Measurements from ENCODE around the gene VSIG10L2. TPM values are rescaled to one million over a fixed set of nuclear protein-coding genes. Genes with fewer than 3 reads are reported as not detected.

VSIG10L2 gene
- total and polyA plus RNA-seq, 2 donors from 2014 or later, result not detected

DNA sequence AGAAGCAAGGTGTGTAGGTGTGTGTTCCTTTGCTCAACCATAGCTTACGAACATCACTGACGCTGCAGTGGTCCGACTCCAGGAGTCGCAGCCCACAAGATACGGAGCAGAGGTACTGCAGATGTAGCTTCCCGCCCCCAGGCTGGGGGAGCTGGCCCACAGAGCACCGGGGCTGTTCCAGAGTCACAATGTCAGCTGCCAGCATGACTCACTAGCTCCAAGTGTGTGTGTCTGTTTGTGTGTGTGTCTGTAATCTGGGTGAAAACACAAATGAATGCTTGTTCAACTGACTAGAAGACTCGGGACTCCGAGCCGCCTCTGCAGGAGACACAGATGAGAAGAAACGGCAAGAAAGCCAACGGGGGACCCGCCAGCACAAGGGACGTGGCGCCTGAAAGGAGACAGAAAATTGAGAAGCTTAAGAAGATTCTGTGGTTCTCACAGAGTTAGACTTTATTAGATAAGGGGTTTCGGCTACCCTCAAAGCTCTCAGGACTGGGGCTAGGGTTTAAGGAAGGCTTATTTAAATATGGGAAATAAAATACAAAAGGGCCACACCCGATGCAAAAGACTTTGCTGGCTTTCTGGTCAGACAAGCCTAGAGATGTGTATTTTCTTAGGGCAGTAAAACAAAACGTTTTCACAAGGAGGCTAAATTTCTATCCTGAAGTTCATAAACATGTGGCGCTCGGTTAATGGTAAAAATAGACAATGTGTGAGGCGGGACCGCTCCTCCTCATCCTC is 10.7 kb downstream of the VSIG10L2 start:
- H3K9ac ChIP-seq (ENCODE audit: low read length in 3 of 3), result no peak overlapping the region
- H3K27me3 ChIP-seq (ENCODE audit: control insufficient read depth, insufficient read depth, low read length), result no peaks in the 10 kb centered on the region
- FAIRE-seq (no peak), DNase-seq (no peak)
- TF ChIP-seq, protein P1, sequence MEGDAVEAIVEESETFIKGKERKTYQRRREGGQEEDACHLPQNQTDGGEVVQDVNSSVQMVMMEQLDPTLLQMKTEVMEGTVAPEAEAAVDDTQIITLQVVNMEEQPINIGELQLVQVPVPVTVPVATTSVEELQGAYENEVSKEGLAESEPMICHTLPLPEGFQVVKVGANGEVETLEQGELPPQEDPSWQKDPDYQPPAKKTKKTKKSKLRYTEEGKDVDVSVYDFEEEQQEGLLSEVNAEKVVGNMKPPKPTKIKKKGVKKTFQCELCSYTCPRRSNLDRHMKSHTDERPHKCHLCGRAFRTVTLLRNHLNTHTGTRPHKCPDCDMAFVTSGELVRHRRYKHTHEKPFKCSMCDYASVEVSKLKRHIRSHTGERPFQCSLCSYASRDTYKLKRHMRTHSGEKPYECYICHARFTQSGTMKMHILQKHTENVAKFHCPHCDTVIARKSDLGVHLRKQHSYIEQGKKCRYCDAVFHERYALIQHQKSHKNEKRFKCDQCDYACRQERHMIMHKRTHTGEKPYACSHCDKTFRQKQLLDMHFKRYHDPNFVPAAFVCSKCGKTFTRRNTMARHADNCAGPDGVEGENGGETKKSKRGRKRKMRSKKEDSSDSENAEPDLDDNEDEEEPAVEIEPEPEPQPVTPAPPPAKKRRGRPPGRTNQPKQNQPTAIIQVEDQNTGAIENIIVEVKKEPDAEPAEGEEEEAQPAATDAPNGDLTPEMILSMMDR (IDR thresholded peaks at IDR 0.05; ENCODE audit: borderline replicate concordance, extremely low read depth, insufficient read depth), result no peak
- H3K4me3 ChIP-seq (ENCODE audit: low read length in 3 of 3), result no peak overlapping the region
- H3K27ac ChIP-seq (ENCODE audit: low read depth in 2 of 2, low read length in 2 of 2), result no peak overlapping the region
- H3K9me3 ChIP-seq (ENCODE audit: control insufficient read depth in 2 of 3, insufficient read depth in 1 of 3, low read length in 3 of 3), result no peaks in the 10 kb centered on the region
- no peaks in the 10 kb centered on the region for H3K4me1 ChIP-seq (ENCODE audit: control insufficient read depth in 2 of 3, insufficient read depth in 2 of 3, low read depth in 1 of 3, low read length in 3 of 3)
- no peaks in the 10 kb centered on the region for H3K36me3 ChIP-seq (ENCODE audit: control insufficient read depth in 2 of 3, insufficient read depth in 3 of 3, low read length in 3 of 3)
- intact Hi-C loops (cut with DNase I), result no loop called here

DNA sequence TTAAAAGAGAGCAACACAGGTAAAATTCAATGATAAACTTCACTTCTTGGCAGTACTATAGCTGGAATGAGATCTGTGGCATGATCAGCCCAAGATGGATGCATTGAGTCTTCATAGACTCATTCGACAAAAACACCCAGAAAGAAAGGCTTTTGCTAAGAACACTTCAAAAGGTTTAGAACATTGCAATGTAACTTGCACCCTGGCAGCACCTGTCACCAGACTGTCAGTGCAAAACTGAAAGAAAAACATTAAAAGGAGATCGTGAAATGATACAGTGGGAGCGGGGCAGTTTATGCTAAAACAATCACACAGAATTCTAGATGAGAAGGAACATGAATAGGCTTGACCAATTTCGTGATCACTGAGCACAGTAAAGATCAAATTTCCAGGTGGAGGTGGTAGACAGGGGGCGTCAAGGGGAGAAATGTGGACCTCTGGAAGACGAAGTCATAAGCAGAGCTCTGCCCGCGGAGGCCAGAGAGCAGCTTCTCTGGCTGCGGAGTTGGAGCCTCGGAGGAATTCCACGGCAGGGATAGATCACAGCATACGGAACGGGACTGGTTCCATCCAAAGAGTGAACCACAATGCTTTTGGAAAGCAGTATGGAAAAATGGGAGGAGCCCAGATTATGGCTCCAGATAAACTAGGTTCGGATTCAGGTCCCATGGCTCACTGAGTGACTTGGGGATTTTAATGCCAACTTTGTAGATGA is 11.9 kb downstream of the VSIG10L2 start:
- H3K4me3 ChIP-seq (ENCODE audit: low read length in 3 of 3), result no peak overlapping the region
- H3K4me1 ChIP-seq (ENCODE audit: control insufficient read depth in 2 of 3, insufficient read depth in 2 of 3, low read depth in 1 of 3, low read length in 3 of 3), result no peaks in the 10 kb centered on the region
- no peaks in the 10 kb centered on the region for H3K36me3 ChIP-seq (ENCODE audit: control insufficient read depth in 2 of 3, insufficient read depth in 3 of 3, low read length in 3 of 3)
- FAIRE-seq, result no peak
- H3K27ac ChIP-seq (ENCODE audit: low read depth in 2 of 2, low read length in 2 of 2), result no peak overlapping the region
- no peaks in the 10 kb centered on the region for H3K27me3 ChIP-seq (ENCODE audit: control insufficient read depth, insufficient read depth, low read length)
- intact Hi-C loops (cut with DNase I), result no loop called here
- TF ChIP-seq, protein P1 (IDR thresholded peaks at IDR 0.05; ENCODE audit: borderline replicate concordance, extremely low read depth, insufficient read depth), result no peak
- no peak for DNase-seq
- H3K9ac ChIP-seq (ENCODE audit: low read length in 3 of 3), result no peak overlapping the region
- H3K9me3 ChIP-seq (ENCODE audit: control insufficient read depth in 2 of 3, insufficient read depth in 1 of 3, low read length in 3 of 3), result no peaks in the 10 kb centered on the region

DNA sequence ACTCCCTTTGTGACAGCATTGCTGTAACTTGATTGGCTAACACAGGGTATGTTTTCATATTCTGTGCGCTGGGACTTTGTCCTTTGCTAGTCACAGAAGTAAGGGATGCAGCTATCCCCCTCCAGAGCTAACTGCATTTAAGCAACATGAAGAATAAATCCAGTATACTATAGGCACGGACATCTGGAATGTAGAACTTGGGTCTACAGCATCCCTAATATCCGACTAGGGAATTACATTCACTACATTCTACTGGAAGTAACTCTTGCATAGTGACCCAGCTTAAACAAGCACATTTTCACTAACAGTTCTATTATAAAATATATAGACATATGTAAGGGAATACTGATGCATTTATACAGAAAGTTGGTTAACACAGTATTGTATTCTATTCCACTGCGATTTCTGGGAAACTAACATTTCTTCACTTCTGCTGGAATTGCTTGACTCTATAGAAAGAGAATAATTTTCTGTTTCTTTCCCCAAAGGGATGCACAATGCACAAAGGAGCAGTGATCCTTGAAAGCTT is 13.1 kb downstream of the VSIG10L2 start:
- FAIRE-seq (no peak), DNase-seq (no peak)
- Histone ChIP-seq H3K36me3 (ENCODE audit: control insufficient read depth in 2 of 3, insufficient read depth in 3 of 3, low read length in 3 of 3) (no peaks in the 10 kb centered on the region), H3K9me3 (ENCODE audit: control insufficient read depth in 2 of 3, insufficient read depth in 1 of 3, low read length in 3 of 3) (no peaks in the 10 kb centered on the region), H3K27ac (ENCODE audit: low read depth in 2 of 2, low read length in 2 of 2) (no peak overlapping the region), H3K4me3 (ENCODE audit: low read length in 3 of 3) (no peak overlapping the region), H3K27me3 (ENCODE audit: control insufficient read depth, insufficient read depth, low read length) (no peaks in the 10 kb centered on the region), H3K9ac (ENCODE audit: low read length in 3 of 3) (no peak overlapping the region), H3K4me1 (ENCODE audit: control insufficient read depth in 2 of 3, insufficient read depth in 2 of 3, low read depth in 1 of 3, low read length in 3 of 3) (no peaks in the 10 kb centered on the region)
- intact Hi-C loops (cut with DNase I), result no loop called here
- TF ChIP-seq, protein P1 (IDR thresholded peaks at IDR 0.05; ENCODE audit: borderline replicate concordance, extremely low read depth, insufficient read depth), result no peak

Measured in kidney (tissue), 14 donors.